Measurements from ENCODE around the gene GRM2.
"Not testable (repeated sequence)": the region's sequence is repeated elsewhere in the genome, so short reads cannot be mapped to it uniquely, and the experiment has no call there.

Gene GRM2

DNA sequence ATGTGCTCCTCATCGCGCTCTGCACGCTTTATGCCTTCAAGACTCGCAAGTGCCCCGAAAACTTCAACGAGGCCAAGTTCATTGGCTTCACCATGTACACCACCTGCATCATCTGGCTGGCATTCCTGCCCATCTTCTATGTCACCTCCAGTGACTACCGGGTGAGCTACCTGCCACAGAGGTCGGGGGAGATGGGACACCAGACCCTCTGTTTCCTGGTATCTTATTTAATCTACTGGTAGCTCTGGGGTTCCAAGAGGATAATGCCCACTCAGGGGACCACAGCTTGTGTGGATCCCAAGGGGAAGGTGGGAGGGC is 9.1 kb downstream of the GRM2 start:
- intact Hi-C loops (cut with DNase I), result no loop called here
- no peak for DNase-seq

DNA sequence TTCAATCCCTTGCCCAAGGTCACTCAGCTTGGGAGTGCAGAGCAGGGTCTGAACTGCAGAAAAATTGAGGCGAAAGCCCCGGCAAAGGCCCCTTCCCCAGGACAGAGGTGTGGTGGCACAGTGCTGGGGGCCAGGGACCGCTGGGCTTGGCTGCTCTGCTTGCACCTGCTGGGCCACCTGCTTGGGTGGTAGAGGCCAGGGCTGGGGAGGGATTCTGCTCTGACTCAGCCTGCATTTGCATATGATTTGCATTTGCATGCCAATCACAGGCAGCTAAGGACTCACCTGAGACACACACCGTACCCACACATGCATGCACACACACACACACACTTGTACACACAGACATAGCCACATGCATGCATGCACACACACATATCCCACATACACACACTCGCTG is 9.9 kb downstream of the GRM2 start:
- DNase-seq, result peak in 20 of 42 donors; percentile 23 to 83 (median 44)
- intact Hi-C loops (cut with DNase I), result no loop called here

DNA sequence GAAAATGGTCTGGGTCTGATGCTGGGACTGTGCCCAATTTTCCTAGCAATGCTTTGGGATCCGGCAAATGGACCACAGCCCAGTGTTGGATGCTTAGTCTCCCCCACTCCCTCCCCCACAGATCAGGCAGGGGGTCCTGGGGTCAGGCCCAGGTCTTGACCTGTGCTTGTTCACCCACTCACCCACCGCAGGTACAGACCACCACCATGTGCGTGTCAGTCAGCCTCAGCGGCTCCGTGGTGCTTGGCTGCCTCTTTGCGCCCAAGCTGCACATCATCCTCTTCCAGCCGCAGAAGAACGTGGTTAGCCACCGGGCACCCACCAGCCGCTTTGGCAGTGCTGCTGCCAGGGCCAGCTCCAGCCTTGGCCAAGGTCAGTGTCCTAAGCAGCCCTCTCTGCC is 10.6 kb downstream of the GRM2 start:
- intact Hi-C loops (cut with DNase I), result no loop called here
- peak in 2 of 42 donors; percentile 24 to 37 for DNase-seq

DNA sequence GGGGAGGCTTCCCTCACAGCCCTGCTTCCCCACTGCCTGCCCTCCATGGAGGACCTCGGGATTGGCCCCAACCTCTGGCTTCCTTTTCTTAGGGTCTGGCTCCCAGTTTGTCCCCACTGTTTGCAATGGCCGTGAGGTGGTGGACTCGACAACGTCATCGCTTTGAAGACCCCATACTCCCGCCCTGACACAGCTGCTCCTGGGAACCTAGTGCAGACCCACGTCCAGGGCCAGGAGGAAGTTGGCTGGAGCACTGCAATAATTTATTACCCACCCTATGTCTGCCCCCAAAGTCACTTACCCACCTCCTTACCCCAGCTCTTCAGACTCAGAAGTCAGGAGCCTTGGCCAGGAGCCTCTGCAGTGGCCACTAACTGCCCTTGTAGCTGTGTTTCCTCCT is 11.1 kb downstream of the GRM2 start:
- no peak for DNase-seq
- intact Hi-C loops (cut with DNase I), result no loop called here

DNA sequence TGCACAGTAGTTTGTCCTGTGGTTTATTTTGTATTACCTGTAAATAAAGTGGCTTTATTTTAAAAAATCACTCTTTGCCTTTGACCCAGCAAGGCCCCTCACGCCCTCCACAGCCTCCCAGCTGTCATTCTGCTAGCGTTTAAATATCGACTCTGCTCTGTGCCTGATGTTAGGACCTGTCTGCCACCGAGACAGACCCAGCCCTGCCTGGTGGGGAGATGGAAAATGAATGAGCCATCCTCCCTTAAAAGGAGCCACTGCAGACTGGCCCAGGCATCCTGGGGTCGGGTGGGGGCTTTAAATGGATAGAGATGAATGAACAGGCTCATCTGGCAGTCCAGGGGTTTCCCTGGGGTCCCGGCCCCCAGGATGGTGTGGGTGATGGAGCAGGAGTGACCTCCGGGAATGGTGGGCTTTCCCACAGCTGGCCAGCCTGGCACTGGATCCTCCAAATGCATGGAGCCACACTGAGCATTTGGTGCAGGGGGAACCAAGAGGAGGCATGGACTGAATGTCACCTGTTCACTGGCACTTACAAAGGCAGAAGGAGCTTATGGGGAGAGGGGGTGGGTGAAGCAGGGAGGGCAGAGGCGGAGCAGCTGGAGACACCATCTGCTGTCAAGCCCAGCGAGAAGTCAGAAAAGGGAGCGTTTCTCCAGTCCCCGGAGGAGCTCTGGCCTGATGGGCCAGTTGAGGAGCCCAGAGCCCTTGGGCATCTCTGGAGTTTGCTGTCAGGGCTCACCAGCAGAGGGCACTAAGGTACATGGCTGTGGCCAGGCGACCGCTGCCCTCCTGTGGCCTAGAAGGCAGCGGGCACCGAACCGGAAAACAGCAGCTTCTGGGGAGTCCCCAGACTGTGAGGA is 11.9 kb downstream of the GRM2 start:
- intact Hi-C loops (cut with DNase I), result no loop called here
- DNase-seq, result peak in 39 of 42 donors; percentile 31 to 82 (median 63)

DNA sequence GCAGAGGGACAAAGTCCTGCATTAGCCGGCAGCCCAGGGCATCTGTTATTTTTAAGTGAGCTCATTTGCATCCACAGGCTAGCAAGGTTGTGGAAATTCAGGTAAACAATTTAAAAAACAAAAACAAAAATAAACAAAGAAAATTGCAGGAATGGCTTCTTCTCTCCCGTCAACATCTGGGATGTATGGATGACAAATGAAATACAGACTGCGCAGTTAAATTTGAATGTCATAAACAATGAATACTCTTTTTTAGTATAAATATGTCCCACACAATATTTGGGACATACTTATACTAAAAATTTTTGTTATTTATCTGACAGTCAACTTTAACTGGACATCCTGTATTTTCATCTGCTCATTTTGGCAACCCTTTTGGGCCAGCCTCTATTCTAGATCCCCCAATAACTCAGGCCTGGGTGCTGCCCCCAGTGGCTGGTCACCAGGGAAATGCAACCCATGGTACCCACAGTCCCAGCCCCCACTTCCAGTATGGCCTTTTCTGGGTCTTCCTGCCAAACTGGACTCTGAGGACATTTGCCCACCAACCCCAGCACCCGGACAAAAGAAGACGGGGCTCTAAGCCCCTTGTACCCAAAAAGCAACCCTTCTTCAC is 12.7 kb downstream of the GRM2 start:
- intact Hi-C loops (cut with DNase I), result no loop called here
- DNase-seq, result no peak

DNA sequence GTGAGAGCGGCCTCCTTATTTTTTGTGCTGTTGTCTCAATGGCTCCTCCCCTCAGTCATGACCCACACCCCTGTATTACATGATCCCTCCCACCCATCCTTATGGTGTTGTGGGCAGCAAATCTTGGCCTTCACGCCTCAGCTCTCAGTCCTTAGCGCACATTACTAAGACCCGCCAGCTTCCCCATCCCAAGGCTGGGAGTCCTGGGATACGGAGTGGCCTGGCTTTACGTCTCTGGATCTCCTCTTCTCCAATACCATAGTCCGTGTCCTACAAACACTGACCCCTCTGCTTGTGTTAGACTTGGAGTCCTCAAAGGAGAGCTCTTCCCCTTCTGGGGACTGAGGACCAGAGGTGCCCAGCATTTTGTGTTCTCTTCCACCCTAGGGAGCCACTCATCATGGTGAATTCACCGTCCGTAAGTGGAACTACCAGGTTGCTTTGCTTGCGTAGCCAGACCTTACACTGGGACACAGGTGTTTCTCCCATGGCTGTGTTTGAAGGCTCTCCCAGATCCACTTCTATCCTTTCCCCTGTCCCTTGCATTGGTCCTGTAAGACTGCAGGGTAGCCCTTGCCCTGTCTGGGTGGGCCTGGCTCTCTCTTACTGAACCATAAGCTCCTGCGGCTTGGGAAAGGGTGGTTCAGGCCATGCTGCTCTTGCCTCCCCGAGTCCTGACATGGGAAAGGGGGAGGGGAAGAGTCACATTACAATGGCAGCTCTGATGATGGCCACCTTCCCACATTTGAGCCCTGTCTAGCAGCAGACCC is 13.6 kb downstream of the GRM2 start:
- no peak for DNase-seq
- intact Hi-C loops (cut with DNase I), result no loop called here

DNA sequence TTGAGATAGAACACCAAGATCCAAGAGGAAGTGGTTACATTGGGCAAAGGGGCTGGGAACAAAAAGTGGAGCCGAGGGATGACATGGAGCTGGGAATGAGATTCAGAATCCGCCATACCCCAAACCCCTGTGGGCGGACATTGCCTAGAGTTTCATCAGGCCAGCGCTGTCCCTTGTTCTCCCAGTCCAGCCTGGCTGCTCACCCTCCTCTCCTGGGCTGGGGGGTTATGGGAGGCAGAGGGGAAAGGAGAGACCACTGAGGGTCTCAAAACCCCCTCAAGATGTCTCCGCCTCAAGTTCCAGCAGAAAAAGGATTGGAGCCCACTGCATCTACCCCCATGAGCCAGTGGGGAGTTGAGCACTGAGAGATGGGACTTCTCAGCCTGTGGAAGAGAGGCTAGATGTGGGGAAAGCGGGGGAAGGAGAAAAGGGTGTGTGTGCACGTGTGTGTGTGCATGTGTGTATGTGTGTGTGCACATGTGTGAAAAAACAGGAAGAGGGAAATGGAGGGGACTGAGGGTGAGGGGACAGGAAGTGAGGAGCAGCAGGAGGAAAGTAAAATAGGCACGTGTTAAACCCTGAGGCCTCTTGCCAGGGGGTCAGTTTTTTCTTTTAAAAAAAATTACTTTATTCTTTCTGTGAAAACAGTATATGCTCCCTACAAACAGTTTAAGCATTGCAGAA is 14.3 kb downstream of the GRM2 start:
- no peak for DNase-seq
- intact Hi-C loops (cut with DNase I), result no loop called here

DNA sequence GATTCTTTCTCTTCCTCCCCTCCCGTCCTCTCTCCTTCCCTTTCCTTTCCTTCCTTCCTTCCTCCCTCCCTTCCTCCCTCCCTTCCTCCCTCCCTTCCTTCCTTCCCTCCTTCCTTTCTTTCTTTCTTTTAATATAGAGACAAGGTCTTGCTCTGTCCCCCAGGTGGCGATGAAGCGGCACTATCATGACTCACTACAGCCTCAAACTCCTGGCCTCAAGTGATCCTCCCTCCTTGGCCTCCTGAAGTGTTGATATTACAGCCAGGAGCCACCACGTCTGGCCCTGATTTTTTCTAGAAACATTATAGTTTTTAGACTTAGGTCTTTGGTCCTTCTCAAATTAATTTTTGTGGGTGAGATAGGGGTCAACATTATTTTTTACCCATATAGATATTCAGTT is 15.5 kb downstream of the GRM2 start:
- intact Hi-C loops (cut with DNase I), result no loop called here
- DNase-seq, result no peak

DNA sequence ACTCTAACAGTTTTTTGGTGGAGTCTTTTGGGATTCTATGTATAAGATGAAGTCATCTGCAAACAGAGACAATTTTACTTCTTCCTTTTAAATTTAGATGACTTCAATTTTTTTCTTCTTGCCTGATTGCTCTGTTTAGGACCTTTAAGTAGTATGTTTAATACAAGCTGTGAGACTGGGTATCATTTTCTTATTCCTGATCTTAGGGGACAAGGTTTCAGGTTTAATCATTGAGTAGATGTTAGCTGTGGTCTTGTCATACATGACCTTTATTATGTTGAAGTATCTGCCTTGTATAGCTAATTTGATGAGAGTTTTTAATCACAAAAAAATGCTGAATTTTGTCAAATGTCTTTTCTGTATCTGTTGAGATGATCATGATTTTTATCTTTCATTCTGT is 20.6 kb downstream of the GRM2 start:
- intact Hi-C loops (cut with DNase I), result no loop called here

DNA sequence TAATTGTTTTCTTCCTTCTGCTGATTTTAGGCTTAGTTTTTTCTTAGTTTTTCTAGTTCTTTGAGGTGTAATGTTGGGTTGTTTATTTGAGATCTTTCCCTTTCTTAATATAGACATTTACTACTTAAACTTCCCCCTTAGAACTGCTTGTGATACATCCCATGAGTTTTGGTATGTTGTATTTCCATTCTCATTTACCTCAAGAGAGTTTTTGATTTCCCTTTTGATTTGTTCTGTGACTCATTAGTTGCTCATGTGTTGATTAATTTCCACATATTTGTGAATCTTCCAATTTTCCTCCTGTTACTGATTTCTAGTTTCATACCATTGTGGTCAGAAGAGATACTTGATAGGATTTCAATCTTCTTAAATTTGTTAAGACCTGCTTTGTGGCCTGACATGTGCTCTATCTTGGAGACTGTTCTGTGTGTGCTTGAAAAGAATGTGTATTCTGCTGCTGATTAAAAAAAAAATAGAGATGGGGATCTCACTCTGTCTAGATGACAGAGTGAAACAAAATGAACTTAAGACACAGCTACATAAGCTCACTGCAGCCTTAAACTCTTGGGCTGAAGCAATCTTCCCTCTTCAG is 22.3 kb downstream of the GRM2 start:
- intact Hi-C loops (cut with DNase I), result no loop called here
- DNase-seq, result no peak

More for the DNA sequence above, 20.6 kb downstream of the GRM2 start:
- DNase-seq, result no peak

DNA sequence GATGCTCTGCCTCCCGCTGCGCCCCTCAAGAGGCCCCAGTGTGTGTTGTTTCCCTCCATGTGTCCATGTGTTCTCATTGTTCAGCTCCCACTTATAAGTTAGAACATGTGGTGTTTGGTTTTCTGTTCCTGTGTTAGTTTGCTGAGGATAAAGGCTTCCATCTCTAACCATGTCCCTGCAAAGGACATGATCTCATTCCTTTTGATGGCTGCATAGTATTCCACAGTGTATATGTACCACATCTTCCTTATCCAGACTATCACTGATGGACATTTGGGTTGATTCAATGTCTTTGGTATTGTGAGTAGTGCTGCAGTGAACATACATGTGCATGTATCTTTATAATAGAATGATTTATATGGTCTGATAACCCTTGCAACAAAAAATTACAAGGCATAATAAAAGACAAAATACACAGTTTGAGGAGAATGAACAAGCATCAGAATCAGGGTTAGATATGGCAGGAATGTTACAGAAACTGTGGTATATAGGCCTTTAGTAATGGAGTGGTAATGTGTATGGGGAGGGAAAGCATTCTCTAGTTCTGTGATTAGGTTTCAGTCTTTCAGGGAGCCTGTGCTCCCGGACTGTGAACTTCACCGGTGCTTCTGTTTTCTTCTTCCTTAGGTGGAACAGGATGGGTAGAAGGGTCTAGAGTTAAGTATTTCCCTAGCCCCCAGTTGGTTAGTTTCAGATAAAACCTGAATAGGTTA is 27.1 kb downstream of the GRM2 start:
- intact Hi-C loops (cut with DNase I), result no loop called here
- no peak for DNase-seq

DNA sequence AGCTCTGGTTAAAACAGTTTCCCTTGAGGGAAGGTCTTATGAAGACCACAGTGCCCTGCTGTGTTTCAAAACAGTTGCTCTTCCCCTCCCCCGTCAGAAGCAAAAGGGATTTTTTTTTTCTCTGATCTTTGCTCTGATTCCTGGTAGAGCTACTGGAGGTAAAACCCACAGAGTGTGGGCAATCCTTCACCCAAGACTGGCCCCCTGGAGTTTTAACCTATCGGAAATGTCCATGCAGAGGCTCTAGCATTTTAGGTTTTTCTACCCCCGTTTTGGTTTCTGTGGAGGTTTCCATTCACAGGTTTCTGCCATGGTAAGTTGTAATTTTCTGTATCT is 27.7 kb downstream of the GRM2 start:
- intact Hi-C loops (cut with DNase I), result no loop called here
- no peak for DNase-seq

DNA sequence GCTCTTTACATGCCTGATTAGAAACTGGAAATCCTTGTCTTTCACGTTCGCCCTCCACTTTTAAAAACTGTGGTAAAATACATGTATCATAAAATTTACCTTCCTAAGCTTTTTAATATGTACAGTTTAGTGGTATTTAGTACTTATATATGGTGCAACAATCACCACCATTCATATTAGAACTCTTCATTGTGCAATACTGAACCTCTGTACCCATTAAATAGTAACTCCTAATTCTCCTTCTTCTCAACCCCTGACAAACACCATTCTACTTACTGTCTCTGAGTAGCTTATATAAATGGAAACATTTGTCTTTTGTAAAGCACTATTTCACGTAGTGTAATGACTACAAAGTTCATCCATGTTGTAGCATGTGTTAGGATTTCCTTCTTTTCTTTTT is 28.2 kb downstream of the GRM2 start:
- DNase-seq, result no peak
- intact Hi-C loops (cut with DNase I), result no loop called here

DNA sequence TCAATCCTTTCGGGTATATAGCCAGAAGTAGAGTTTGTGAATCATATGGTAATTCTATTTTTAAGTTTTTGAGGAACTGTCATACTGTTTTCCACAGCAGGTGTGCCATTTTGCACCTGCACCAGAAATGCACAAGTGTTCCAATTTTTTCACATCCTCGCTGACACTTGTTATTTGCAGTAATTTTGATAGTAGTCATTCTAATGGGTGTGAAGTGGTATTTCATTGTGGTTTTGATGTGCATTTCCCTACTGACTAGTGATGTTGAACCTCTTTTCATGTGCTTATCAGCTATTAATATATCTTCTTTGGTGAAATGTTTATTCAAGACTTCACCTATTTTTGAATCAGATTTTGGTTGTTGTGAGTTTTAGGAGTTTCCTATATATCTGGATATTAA is 29.1 kb downstream of the GRM2 start:
- DNase-seq, result no peak
- intact Hi-C loops (cut with DNase I), result no loop called here

DNA sequence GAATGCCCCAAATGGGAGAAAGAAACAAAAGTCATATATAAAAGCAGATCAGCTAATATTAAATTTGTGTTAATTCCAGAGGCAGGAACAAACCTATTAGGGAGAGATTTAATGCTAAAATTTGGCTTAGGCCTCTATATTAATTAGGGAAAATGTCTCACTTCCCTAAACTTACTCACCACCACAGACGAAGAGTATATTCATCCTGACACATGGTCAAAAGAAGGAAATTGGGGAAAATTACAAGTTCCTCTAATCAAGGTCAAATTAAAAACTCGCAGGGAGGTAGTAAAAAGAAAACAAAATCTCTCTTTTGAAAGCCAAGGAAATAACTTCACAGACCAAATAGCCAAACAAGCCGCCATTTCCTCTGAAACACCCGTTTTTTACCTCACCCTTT is 32.2 kb downstream of the GRM2 start:
- no peak for DNase-seq

DNA sequence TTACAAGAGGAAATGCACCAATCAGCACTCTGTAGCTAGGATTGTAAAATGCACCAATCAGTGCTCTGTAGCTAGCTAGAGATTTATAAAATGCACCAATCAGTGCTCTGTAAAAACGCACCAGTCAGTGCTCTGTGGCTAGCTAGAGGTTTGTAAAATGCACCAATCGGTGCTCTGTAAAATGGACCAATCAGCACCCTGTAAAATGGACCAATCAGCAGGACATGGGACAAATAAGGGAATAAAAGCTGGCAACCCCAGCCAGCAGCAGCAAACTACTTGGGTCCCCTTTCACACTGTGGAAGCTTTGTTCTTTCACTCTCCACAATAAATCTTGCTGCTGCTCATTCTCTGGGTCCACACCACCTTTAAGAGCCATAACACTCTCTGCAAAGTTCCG is 35.5 kb downstream of the GRM2 start:
- intact Hi-C loops (cut with DNase I); DNase-seq: not testable (repeated sequence)

More for the DNA sequence above, 32.2 kb downstream of the GRM2 start:
- intact Hi-C loops (cut with DNase I), result no loop called here

DNA sequence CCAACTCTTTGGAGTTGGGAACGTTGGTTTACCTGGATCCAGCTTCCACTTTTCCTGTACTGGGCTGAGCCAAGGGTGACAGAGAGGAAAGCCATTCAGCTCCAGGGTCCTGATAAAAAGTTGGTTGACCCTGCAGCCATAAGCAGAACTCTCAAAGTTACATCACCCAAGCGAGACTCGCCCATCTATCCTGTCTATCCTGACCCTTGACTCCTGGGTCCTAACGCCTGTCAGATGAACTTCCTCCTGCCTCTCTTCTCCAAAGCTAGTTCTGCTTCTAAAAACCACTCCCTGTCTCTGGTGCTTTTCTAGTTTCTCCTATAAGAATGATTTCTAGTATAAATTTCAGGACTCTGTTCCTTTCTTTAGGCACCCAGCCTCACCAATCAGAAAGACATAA is 36.1 kb downstream of the GRM2 start:
- DNase-seq, result peak in 7 of 42 donors; percentile 2 to 54 (median 11)
- intact Hi-C loops (cut with DNase I), result not testable (repeated sequence)

DNA sequence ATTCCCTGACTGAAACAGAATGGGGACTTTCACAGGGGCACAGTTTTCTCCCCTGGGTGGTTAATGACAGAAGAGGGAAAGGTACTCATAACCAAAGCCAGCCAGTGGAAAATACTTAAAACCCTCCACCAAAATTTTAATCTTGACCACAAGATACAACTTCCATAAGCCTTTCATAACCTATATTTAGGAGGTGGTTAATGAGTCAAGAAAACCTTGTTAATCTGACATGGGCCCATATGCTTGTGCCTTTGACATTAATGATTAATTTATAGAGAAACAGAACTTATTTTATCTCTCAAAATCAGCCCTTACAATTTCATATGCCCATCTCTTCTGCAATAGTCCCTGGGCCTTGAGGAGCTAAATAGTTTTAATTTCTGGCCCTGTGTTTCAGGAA is 41.0 kb downstream of the GRM2 start:
- intact Hi-C loops (cut with DNase I), result no loop called here
- DNase-seq, result no peak
